HEK293 (cell line): ENCODE results near the gene LRRTM2.

Experiments used
- BCL11B ChIP-seq: fragments of 450-650 bp; formaldehyde crosslinking; IDR thresholded peaks from 2 replicates; pipeline ENCODE4 v1.5.1; 2016; ENCODE audit warnings: low read depth, missing biosample characterization, missing genetic modification characterization
- EGR2 ChIP-seq: fragments of 450-650 bp; formaldehyde crosslinking; IDR thresholded peaks from 2 replicates; pipeline ENCODE4 v1.5.1; 2016; ENCODE audit warnings: low read depth, missing biosample characterization, missing genetic modification characterization
- GLIS1 ChIP-seq: fragments of 450-650 bp; formaldehyde crosslinking; IDR thresholded peaks from 2 replicates; pipeline ENCODE4 v1.5.1; 2016; ENCODE audit warnings: missing biosample characterization, missing genetic modification characterization
- KLF8 ChIP-seq: fragments of 450-650 bp; formaldehyde crosslinking; IDR thresholded peaks from 2 replicates; pipeline ENCODE4 v1.5.1; 2016; ENCODE audit warnings: missing biosample characterization, missing genetic modification characterization
- SCRT1 ChIP-seq: fragments of 450-650 bp; formaldehyde crosslinking; IDR thresholded peaks from 2 replicates; pipeline ENCODE4 v1.5.1; 2016; ENCODE audit warnings: missing biosample characterization, missing genetic modification characterization, borderline replicate concordance
- SP3 ChIP-seq: fragments of 450-650 bp; formaldehyde crosslinking; IDR thresholded peaks from 2 replicates; pipeline ENCODE4 v1.5.1; 2016; ENCODE audit warnings: missing biosample characterization, missing genetic modification characterization
- YY1 ChIP-seq: fragments of 450-650 bp; formaldehyde crosslinking; IDR thresholded peaks from 2 replicates; pipeline ENCODE4 v1.5.1; 2018; ENCODE audit warnings: missing biosample characterization, missing genetic modification characterization
- ZFP37 ChIP-seq: fragments of 450-650 bp; formaldehyde crosslinking; IDR thresholded peaks from 2 replicates; pipeline ENCODE4 v1.5.1; 2016; ENCODE audit warnings: missing biosample characterization, missing genetic modification characterization
- ZNF155 ChIP-seq: fragments of 450-650 bp; formaldehyde crosslinking; IDR thresholded peaks from 2 replicates; pipeline ENCODE4 v1.5.1; 2016; ENCODE audit warnings: missing biosample characterization, missing genetic modification characterization
- ZNF184 ChIP-seq: fragments of 450-650 bp; IDR thresholded peaks from 2 replicates; pipeline ENCODE4 v1.5.1; 2018; ENCODE audit warnings: missing biosample characterization, mild to moderate bottlenecking, missing genetic modification characterization
- ZNF239 ChIP-seq: fragments of 450-650 bp; formaldehyde crosslinking; IDR thresholded peaks from 2 replicates; pipeline ENCODE4 v1.5.1; 2016; ENCODE audit warnings: missing biosample characterization, missing genetic modification characterization
- ZNF274 ChIP-seq, 2 experiments: fragments of 200-500 bp in 1 of 2; fragments of 450-650 bp in 1 of 2; sonication (Bioruptor generic) in 1 of 2; formaldehyde crosslinking in 1 of 2; IDR thresholded peaks; 2 replicates each; pipeline versions ENCODE4 v1.5.1 to v1.6.1; 2014 to 2016; ENCODE audit warnings: borderline replicate concordance in 1 of 2, inconsistent platforms in 1 of 2, low read length in 1 of 2, missing biosample characterization in 1 of 2, missing genetic modification characterization in 1 of 2
- ZNF629 ChIP-seq: fragments of 450-650 bp; formaldehyde crosslinking; IDR thresholded peaks from 2 replicates; pipeline ENCODE4 v1.5.1; 2017; ENCODE audit warnings: missing biosample characterization, missing genetic modification characterization
- ZNF660 ChIP-seq: fragments of 450-650 bp; IDR thresholded peaks from 2 replicates; pipeline ENCODE4 v1.5.1; 2018; ENCODE audit warnings: missing biosample characterization, mild to moderate bottlenecking, missing genetic modification characterization
- ZNF830 ChIP-seq: fragments of 450-650 bp; IDR thresholded peaks from 2 replicates; pipeline ENCODE4 v1.5.0; 2018; ENCODE audit warnings: missing biosample characterization, missing genetic modification characterization, low read depth, mild to moderate bottlenecking, moderate library complexity
- TF ChIP-seq, protein P1 (sequence below): fragments of 450-650 bp; formaldehyde crosslinking; IDR thresholded peaks from 2 replicates; pipeline ENCODE4 v1.5.1; 2017; ENCODE audit warnings: missing biosample characterization, missing genetic modification characterization
- TF ChIP-seq, protein P2 (sequence below): fragments of 450-650 bp; formaldehyde crosslinking; IDR thresholded peaks from 2 replicates; pipeline ENCODE4 v1.5.1; 2016; ENCODE audit warnings: missing biosample characterization, missing genetic modification characterization, borderline replicate concordance
- TF ChIP-seq, protein P3 (sequence below): fragments of 450-650 bp; formaldehyde crosslinking; conservative IDR thresholded peaks from 2 replicates; pipeline ENCODE4 v1.5.1; 2016; ENCODE audit warnings: low read depth, missing biosample characterization, missing genetic modification characterization
- TF ChIP-seq, protein P4 (sequence below): fragments of 450-650 bp; formaldehyde crosslinking; IDR thresholded peaks from 2 replicates; pipeline ENCODE4 v1.5.1; 2016; ENCODE audit warnings: missing biosample characterization, missing genetic modification characterization
- TF ChIP-seq, protein P5 (sequence below): fragments of 450-650 bp; formaldehyde crosslinking; IDR thresholded peaks from 2 replicates; pipeline ENCODE4 v1.5.1; 2016; ENCODE audit warnings: missing biosample characterization, missing genetic modification characterization
- TF ChIP-seq, protein P6 (sequence below): fragments of 450-650 bp; formaldehyde crosslinking; IDR thresholded peaks from 2 replicates; pipeline ENCODE4 v1.5.1; 2016; ENCODE audit warnings: missing biosample characterization, missing genetic modification characterization
- TF ChIP-seq, protein P7 (sequence below): fragments of 450-650 bp; formaldehyde crosslinking; IDR thresholded peaks from 2 replicates; pipeline ENCODE4 v1.5.1; 2017; ENCODE audit warnings: missing biosample characterization, missing genetic modification characterization
- TF ChIP-seq, protein P8 (sequence below): sonication (generic); formaldehyde crosslinking; IDR thresholded peaks from 2 replicates; pipeline ENCODE4 v1.8.1; 2022; ENCODE audit warnings: mild to moderate bottlenecking, moderate library complexity, missing genetic modification reagents

The LRRTM2 gene

DNA sequence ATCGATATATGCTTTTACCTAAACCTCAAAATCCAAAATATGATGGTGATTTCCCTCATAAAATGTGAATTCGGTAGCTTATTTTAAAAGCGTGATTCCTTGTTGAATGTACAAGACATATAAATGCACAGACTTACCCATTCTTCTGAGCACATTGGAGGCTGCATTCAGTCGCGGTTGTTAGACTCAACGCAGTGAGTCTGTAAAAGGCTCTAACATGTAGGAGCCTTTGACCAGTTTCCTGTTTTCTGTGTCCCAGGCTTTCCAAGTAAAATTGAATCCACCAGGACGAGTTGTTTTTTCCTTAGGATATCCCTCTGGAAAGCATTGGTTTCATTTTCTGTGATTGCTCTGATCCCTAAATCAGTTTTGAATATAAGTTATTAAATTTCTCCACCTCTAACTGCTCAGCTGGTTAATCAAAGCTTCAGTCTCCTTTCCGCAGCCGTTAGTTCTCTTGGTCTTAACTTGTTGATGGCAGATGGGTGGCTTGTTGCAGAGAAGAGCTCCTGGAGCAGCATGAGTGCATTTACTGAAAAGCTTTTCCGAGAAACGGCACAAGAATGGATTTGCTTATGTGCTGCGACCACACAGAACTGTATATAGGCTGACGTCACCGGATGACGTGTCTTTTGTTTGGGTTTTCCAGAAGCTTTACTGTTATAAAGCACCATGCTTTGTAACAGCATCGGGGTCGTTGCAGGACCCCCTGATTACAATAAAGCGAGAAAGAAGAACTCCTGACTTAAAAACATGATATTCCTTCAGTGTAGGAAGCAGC, at the start of gene LRRTM2 (continued):
- TF ChIP-seq, protein P1, sequence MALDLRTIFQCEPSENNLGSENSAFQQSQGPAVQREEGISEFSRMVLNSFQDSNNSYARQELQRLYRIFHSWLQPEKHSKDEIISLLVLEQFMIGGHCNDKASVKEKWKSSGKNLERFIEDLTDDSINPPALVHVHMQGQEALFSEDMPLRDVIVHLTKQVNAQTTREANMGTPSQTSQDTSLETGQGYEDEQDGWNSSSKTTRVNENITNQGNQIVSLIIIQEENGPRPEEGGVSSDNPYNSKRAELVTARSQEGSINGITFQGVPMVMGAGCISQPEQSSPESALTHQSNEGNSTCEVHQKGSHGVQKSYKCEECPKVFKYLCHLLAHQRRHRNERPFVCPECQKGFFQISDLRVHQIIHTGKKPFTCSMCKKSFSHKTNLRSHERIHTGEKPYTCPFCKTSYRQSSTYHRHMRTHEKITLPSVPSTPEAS (tag by site-specific recombination): no peak
- TF ChIP-seq ZNF239 (tag by site-specific recombination) (no peak), SP3 (tag by site-specific recombination) (peak; percentile 15; the same call in 1 of the 2 replicates), ZNF274 (IDR thresholded peaks at IDR 0.05; ENCODE audit: low read length) (no peak), ZNF274 (tag by site-specific recombination; IDR thresholded peaks at IDR 0.05; ENCODE audit: borderline replicate concordance) (no peak), ZNF830 (tag by site-specific recombination) (no peak), YY1 (tag by site-specific recombination) (no peak), GLIS1 (tag by site-specific recombination) (peak; percentile 19; the same call in 1 of the 2 replicates), KLF8 (0 out of 2 replicates have a peak, but pooled peaks have one; percentile 47), SCRT1 (tag by site-specific recombination) (peak; percentile 86), BCL11B (tag by site-specific recombination) (no peak), ZNF155 (no peak), ZNF660 (tag by site-specific recombination) (peak; percentile 90), EGR2 (no peak), ZNF629 (tag by site-specific recombination) (peak; percentile 98), ZFP37 (tag by site-specific recombination) (no peak), ZNF184 (tag by site-specific recombination) (no peak)
- TF ChIP-seq, protein P2, sequence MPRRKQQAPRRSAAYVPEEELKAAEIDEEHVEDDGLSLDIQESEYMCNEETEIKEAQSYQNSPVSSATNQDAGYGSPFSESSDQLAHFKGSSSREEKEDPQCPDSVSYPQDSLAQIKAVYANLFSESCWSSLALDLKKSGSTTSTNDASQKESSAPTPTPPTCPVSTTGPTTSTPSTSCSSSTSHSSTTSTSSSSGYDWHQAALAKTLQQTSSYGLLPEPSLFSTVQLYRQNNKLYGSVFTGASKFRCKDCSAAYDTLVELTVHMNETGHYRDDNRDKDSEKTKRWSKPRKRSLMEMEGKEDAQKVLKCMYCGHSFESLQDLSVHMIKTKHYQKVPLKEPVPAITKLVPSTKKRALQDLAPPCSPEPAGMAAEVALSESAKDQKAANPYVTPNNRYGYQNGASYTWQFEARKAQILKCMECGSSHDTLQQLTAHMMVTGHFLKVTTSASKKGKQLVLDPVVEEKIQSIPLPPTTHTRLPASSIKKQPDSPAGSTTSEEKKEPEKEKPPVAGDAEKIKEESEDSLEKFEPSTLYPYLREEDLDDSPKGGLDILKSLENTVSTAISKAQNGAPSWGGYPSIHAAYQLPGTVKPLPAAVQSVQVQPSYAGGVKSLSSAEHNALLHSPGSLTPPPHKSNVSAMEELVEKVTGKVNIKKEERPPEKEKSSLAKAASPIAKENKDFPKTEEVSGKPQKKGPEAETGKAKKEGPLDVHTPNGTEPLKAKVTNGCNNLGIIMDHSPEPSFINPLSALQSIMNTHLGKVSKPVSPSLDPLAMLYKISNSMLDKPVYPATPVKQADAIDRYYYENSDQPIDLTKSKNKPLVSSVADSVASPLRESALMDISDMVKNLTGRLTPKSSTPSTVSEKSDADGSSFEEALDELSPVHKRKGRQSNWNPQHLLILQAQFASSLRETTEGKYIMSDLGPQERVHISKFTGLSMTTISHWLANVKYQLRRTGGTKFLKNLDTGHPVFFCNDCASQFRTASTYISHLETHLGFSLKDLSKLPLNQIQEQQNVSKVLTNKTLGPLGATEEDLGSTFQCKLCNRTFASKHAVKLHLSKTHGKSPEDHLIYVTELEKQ (tag by site-specific recombination): no peak
- TF ChIP-seq, protein P3, sequence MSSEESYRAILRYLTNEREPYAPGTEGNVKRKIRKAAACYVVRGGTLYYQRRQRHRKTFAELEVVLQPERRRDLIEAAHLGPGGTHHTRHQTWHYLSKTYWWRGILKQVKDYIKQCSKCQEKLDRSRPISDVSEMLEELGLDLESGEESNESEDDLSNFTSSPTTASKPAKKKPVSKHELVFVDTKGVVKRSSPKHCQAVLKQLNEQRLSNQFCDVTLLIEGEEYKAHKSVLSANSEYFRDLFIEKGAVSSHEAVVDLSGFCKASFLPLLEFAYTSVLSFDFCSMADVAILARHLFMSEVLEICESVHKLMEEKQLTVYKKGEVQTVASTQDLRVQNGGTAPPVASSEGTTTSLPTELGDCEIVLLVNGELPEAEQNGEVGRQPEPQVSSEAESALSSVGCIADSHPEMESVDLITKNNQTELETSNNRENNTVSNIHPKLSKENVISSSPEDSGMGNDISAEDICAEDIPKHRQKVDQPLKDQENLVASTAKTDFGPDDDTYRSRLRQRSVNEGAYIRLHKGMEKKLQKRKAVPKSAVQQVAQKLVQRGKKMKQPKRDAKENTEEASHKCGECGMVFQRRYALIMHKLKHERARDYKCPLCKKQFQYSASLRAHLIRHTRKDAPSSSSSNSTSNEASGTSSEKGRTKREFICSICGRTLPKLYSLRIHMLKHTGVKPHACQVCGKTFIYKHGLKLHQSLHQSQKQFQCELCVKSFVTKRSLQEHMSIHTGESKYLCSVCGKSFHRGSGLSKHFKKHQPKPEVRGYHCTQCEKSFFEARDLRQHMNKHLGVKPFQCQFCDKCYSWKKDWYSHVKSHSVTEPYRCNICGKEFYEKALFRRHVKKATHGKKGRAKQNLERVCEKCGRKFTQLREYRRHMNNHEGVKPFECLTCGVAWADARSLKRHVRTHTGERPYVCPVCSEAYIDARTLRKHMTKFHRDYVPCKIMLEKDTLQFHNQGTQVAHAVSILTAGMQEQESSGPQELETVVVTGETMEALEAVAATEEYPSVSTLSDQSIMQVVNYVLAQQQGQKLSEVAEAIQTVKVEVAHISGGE (tag by site-specific recombination): no peak
- TF ChIP-seq, protein P4, sequence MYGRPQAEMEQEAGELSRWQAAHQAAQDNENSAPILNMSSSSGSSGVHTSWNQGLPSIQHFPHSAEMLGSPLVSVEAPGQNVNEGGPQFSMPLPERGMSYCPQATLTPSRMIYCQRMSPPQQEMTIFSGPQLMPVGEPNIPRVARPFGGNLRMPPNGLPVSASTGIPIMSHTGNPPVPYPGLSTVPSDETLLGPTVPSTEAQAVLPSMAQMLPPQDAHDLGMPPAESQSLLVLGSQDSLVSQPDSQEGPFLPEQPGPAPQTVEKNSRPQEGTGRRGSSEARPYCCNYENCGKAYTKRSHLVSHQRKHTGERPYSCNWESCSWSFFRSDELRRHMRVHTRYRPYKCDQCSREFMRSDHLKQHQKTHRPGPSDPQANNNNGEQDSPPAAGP (tag by site-specific recombination): no peak
- TF ChIP-seq, protein P5, sequence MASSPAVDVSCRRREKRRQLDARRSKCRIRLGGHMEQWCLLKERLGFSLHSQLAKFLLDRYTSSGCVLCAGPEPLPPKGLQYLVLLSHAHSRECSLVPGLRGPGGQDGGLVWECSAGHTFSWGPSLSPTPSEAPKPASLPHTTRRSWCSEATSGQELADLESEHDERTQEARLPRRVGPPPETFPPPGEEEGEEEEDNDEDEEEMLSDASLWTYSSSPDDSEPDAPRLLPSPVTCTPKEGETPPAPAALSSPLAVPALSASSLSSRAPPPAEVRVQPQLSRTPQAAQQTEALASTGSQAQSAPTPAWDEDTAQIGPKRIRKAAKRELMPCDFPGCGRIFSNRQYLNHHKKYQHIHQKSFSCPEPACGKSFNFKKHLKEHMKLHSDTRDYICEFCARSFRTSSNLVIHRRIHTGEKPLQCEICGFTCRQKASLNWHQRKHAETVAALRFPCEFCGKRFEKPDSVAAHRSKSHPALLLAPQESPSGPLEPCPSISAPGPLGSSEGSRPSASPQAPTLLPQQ: 0 out of 2 replicates have a peak, but pooled peaks have one; percentile 21
- TF ChIP-seq, protein P6, sequence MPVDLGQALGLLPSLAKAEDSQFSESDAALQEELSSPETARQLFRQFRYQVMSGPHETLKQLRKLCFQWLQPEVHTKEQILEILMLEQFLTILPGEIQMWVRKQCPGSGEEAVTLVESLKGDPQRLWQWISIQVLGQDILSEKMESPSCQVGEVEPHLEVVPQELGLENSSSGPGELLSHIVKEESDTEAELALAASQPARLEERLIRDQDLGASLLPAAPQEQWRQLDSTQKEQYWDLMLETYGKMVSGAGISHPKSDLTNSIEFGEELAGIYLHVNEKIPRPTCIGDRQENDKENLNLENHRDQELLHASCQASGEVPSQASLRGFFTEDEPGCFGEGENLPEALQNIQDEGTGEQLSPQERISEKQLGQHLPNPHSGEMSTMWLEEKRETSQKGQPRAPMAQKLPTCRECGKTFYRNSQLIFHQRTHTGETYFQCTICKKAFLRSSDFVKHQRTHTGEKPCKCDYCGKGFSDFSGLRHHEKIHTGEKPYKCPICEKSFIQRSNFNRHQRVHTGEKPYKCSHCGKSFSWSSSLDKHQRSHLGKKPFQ: no peak
- TF ChIP-seq, protein P7, sequence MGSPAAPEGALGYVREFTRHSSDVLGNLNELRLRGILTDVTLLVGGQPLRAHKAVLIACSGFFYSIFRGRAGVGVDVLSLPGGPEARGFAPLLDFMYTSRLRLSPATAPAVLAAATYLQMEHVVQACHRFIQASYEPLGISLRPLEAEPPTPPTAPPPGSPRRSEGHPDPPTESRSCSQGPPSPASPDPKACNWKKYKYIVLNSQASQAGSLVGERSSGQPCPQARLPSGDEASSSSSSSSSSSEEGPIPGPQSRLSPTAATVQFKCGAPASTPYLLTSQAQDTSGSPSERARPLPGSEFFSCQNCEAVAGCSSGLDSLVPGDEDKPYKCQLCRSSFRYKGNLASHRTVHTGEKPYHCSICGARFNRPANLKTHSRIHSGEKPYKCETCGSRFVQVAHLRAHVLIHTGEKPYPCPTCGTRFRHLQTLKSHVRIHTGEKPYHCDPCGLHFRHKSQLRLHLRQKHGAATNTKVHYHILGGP (tag by site-specific recombination): no peak
- TF ChIP-seq, protein P8, sequence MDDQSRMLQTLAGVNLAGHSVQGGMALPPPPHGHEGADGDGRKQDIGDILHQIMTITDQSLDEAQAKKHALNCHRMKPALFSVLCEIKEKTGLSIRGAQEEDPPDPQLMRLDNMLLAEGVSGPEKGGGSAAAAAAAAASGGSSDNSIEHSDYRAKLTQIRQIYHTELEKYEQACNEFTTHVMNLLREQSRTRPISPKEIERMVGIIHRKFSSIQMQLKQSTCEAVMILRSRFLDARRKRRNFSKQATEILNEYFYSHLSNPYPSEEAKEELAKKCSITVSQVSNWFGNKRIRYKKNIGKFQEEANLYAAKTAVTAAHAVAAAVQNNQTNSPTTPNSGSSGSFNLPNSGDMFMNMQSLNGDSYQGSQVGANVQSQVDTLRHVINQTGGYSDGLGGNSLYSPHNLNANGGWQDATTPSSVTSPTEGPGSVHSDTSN: no peak
